ENCODE results near the gene ATG14.
"Not testable (repeated sequence)": the region's sequence is repeated elsewhere in the genome, so short reads cannot be mapped to it uniquely, and the experiment has no call there.

The ATG14 gene

DNA sequence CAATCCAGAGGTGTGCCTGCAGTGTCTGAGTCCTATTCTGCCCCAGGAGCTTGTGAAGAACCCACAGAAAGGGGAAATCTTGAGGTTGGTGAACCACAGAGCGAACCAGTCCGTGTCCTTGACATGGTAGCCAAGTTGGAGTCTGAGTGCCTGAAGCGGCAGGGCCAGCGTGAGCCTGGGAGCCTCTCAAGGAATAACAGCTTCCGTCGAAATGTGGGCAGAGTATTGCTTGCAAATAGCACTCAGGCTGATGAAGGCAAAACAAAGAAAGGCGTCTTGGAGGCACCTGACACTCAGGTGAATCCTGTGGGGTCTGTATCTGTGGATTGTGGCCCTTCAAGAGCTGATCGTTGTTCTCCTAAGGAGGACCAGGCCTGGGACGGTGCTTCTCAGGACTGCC is 60.5 kb downstream of the ATG14 start:
- no peak for DNase-seq (ENCODE audit: low read depth in 2 of 2)

DNA sequence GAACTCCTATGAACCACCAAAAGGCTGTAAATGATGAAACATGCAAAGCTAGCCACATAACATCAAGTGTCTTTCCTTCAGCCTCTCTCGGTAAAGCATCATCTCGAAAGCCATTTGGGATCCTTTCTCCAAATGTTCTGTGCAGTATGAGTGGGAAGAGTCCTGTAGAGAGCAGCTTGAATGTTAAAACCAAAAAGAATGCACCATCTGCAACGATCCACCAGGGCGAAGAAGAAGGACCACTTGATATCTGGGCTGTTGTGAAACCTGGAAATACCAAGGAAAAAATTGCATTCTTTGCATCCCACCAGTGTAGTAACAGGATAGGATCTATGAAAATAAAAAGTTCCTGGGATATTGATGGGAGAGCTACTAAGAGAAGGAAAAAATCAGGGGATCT is 61.2 kb downstream of the ATG14 start:
- no peak for DNase-seq (ENCODE audit: low read depth in 2 of 2)

DNA sequence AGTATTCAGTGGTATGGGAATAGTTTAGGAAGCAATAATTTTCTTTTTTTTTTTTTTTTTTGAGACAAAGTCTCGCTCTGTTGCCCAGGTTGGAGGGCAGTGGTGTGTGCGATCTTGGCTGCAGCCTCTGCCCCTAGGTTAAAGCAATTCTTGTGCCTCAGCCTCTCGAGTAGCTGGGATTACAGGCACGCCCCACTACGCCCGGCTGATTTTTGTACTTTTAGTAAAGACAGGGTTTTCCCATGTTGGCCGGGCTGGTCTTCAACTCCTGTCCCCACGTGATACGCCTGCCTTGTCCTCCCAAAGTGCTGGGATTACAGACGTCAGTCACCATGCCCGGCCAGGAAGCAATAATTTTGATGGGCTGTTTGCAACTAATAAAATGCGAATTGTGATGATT is 62.1 kb downstream of the ATG14 start:
- no peak for DNase-seq (ENCODE audit: low read depth in 2 of 2)

DNA sequence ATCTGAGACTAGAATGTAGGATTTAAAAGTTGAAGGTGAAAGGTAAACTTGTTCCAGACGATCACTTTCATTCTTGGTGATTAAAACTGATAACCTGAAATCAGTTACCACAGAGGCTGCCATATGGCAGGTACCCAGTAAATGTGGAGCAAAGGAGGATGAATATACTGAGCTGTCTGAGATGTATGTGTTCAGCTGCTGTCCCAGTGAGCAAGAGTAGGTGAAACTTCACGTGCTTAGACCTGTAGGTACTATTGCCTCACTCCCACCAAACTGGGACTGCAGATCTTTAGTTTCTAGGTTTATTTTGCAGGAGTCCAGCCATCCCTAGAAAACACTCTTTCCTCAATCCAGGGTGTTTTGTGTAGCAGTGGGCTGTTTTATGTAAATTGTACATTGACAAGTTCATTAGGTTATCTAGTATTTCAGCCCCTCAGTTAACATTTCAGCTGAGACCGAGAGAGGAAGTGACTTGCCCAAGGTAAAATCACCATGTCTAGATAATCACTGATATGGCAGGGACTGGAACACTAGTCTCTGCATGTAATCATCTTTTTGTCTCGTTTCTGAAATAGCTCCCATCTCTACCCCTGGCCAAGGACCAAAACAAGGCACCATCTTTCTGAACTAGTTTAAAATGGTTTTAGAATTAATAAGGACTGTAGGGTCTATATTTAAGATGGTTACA is 62.7 kb downstream of the ATG14 start:
- DNase-seq (ENCODE audit: low read depth in 2 of 2), result no peak

DNA sequence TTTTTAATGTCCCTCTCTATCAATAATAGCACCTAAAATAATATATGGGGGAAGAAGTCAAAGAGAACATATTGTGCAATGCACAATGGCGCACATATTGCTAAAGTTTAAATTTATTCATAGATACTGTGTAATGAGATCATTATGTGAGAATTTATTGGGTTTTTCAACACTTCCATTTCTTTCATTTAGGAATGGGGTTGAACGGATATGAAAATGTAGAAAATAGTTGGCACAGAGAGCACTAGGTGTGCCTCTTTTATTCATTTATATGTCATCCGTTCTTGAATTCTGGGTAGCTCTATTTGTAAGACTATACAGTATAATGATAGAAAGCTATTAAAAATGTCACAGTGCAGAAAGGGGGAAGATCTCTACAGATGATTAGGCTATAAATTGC is 63.9 kb downstream of the ATG14 start:
- no peak for DNase-seq (ENCODE audit: low read depth in 2 of 2)

DNA sequence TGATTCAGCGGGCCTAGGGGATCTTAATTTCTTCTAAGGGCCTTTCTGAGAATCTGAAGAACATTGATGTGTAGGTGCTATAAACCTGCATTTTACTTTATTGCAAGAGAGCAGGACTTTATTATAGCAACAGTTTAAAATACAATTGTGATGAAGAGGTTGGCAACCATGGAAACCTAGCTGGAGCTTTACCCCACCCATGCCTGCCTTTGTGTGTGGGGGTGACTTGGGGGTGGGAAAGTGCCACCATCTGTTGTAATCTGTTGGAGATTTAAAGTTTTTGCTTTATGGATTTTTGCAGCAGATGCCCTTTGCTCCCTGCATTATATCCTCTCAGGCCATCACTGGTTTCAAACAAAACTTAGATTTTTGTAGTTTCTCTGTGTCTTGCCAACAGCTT is 64.6 kb downstream of the ATG14 start:
- DNase-seq (ENCODE audit: low read depth in 2 of 2), result no peak

DNA sequence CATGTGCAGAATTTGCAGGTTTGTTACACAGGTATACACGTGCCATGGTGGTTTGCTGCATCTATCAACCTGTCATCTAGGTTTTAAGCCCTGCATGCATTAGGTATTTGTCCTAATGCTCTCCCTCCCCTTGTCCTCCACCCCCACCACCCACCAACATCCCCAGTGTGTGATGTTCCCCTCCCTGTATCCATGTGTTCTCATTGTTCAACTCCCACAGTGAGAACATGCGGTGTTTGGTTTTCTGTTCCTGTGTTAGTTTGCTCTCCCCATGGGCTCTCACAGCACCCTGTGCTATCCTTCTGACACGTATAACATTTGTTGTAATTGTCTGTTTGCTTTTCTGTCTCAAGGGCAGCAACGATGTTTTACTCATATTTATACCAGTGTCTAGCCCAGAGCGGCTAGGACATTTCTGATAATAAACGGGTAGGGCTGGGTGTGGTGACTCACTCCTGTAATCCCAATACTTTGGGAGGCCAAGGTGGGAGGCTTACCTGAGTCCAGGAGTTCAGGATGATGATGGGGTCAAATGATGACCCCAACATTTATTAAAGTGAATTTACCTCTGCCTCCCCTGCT is 67.0 kb downstream of the ATG14 start:
- not testable (repeated sequence) for DNase-seq (ENCODE audit: low read depth in 2 of 2)

DNA sequence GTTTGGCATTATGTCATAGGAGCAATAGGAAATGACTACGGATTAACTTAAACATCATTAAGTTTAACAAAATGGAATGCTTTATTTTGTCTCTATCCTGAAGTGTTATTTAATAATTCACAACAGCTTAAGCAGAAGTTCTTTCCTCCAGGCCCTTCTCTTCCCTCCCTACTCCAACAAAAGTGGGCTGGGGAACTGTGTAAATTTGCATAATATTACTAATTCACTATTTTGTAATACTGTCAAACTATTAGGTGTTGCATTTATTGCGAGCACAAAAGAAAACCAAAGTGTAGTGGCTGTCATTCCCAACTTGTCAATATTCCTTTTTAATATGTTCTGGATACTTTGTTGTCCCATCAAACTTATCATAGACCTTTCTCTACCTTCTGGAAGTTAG is 69.8 kb downstream of the ATG14 start:
- no peak for DNase-seq (ENCODE audit: low read depth in 2 of 2)

DNA sequence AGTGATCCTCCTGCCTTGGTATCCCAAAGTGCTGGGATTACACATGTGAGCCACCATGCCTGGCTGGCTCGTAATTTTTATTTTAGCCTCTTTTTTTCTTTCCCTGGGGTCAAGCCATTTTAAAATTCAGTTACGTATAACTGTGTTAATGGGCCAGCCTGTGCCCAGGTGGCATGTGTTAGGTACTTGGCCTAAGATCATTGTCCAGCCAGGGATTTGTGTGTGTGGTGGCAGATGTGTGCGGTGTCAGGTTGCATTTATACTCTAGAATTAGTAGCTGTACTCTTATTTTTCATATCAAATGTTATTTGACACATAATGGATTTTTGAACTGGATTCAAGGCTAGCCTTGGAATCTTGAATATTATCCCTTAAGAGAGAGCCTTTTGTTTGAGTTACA is 71.1 kb downstream of the ATG14 start:
- DNase-seq (ENCODE audit: low read depth in 2 of 2), result no peak

DNA sequence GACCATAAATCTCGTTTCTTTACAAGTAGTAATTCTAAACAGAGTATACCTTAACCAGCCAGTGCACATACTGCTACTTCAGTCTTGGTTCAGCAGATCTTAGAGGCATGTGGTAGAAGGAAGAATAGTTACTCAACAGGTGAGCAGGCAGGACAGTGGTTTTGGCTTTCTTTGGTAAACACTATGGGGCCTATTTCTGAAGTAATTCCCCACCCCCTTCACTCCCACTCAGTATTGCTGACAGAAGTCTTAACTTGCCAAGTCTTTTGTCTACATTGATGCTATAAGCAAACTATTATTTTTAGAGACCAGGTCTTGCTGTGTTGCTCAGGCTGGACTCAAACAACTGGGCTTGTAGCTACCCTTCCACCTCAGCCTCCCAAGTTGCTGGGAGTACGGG is 71.9 kb downstream of the ATG14 start:
- DNase-seq (ENCODE audit: low read depth in 2 of 2), result no peak

DNA sequence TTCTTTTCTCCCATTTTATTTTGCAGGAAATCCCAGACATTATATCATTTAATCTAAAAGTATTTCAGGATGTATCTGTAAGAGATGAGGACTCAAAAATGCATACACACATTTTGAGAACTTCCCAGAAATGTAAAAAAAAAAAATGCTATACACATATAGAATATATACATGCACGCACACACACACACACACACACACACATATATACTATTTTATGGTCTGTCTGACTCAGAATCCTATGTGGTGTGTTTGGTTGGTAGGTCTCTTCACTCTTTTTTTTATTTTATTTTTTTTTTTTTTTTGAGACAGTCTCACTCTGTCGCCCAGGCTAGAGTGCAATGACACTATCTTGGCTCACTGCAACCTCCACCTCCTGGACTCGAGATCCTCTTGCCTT is 74.9 kb downstream of the ATG14 start:
- no peak for DNase-seq (ENCODE audit: low read depth in 2 of 2)

DNA sequence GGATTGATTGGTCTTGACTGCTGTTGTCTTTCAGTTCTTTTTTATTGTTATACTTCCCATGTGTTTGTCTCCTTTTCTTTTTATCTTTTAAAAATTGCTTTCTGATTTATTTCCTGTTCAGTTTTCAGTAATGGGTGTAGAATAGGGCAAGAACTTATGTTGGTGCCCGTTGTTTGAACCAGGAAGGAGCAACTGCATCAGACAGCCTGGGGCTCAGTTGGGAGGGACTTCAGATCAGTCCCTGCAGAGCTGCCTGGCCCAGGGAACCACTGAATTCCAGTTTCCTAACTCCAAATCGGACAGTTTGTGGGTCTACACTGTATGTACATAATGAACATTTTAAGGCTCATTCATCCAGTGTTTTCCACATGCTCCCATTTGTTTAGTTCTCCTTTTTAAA is 75.5 kb downstream of the ATG14 start:
- DNase-seq (ENCODE audit: low read depth in 2 of 2), result no peak

DNA sequence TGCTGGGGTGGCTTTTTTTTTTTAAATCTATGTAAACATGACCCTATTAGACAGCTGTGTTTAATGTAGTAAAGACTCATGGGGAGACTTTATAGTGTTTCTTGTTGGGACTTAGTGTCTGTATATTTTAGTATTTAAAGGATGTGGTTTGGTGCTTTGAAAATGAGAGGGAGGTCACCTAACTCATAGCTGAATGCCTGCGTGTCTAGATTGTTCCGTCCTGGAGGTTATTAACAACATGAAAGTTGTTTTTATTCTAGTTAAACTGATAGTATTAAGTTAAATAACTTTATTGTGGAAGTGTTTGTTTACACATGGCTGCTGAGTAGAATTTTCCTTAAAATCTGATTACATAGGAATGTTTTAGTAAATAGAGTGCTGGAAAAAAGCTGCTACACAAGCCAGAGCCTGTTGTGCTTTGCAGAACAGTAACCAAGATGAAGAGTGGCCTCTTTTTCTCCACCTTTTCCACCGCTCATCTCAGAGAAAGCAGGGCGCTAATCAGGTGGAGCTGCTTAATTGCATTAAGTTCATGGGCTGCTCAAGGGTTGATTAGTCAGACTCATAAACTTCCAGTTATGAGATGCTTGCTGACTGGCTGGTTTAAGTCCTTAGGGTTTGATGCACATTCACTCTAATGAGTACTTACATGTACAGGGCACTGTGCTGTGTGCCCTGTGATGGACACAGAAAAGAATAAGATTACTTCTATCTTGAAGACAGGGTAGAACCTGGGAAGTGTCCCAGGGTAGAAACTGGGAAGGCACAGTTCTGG is 77.7 kb downstream of the ATG14 start:
- no peak for DNase-seq (ENCODE audit: low read depth in 2 of 2)

DNA sequence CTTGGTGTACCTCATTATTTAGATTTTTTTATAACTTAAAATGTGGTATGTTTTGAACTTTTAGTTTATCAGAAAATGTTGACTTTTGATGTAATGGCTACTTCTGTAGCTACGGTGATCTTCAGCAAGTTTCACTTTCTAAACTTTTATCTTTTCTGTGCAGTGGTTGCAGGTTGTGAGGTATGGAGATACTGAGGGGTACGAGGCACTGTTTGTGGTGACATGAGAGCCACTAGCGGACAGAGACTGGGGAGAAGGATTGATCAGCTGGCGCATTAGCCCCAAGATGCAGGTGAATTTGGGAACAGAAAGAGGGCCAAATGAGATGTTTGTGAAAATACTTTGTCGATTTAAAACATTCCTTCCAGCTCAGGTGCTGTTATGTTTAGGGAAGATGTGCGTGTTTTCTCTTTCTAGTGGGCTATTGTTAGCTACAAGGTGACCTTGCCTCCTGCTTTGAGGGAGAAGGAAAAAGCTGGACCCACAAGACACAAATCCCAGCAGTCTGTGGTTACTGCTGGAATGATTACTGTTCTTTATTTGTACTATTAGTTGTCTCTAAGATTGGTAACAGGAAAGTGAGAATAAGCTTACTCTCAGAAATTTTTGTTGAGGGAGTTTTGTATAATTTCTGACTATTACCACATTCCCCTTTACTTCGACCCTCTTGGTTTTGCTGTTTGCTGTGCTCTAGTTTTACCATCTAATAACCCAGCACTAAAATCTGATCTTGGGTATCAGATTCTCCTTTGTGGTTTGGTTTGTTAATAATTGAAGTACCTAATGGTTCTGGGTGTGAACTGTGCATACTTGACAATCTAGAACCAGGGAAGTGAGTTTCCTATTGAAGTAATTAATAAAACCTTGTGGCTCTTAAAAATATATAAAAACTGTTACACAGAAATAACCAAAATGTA is 78.7 kb downstream of the ATG14 start:
- no peak for DNase-seq (ENCODE audit: low read depth in 2 of 2)

DNA sequence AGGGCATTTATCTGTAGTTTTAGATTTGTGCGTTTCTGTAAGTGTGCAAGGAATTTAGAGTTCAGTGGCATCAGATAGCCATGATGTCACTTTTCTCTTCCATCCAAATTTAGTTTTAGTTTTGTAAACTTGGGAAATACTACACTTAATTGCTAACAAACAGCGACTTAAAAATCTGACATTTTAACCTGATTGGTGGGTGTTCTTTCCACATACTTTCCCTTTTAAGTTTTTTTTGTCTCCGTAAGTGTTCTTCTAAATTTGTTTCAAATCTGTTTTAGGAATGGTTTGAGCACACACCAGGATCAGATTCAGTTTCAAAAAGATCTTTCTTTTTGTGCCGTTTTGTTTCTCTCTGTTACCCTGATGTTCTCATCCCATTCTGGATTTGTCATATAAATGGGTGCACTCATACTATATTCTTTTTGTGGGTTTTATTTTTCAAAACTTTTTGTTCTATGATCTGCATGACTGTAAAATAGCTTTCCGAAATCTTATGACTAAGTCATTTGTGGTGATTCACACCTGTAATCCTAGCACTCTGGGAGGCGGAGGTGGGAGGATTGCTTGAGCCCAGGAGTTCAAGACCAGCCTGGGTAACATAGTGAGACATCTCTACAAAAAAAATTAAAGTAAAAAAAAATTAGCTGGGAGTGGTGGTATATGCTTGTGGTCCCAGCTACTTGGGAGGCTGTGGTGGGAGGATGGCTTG is 81.5 kb downstream of the ATG14 start:
- DNase-seq (ENCODE audit: low read depth in 2 of 2), result peak in 1 of 2 donors; percentile 26

DNA sequence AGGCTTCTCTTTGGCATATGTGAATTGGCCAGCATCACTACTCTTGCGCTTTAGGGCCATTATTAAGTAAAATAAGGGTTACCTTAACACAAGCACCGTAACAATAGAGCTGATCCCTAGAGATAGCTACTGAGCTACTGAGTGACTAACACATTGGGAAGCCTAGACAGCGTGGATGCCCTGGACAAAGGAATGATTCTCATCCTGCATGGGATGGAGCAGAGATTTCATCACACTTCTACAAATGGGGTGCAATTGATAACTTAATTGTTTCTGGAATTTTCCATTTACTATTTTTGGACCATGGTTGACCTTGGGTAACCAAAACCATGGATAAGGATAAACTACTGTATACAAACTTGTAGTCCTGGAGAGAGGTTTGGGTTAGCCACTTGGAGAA is 83.3 kb downstream of the ATG14 start:
- no peak for DNase-seq (ENCODE audit: low read depth in 2 of 2)

DNA sequence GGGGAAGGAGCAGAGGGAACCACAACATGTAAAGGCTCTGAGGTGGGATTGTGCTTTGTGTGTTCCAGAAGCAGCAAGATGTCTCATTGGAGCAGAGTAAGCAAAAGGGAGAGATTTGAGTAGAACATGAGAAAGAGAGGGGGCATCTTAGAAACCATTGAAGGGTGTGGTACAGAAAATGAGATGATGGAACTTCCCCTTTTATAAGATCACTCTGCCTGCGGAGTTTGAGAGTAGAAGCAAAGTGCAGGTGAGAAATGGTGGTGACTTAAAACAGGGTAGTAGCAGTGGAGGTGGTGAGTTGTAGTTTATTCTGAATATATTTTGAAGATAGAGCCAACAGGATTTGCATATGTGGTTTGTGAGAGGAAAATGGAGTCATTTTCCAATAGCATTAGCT is 84.5 kb downstream of the ATG14 start:
- DNase-seq (ENCODE audit: low read depth in 2 of 2), result no peak

DNA sequence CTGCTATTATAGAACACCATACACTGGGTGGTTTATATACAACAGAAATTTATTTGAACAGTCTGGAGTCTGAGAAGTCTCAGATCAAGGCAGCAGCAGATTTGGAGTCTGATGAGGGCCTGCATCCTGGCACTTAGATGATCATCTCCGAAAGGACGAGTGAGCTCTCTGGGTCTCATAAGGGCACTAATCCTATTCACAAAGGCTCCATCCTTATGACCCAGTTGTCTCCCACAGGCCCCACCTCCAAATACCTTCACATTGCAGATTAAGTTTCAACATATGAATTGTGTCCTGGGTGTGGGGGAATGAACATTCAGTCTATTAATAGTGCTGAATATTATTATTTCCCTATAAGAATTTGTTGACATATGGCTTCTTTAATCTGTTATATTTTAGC is 86.8 kb downstream of the ATG14 start:
- DNase-seq (ENCODE audit: low read depth in 2 of 2), result no peak

DNA sequence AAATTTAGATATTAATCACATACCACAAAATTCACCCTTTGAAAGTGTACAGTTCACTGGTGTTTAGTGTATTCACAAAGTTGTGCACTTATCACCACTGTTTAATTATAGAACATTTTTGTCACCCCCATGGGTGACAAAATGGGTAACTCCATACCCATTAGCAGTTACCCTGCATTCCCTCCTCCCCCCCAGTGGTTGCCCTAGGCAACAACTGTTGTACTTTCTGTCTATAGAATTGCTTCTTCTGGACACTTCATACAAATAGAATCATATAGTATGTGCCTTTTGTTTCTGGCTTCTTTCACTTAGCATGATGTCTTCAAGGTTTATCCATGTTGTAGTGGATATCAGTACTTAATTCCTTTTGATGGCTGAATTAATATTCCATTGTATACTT is 87.7 kb downstream of the ATG14 start:
- no peak for DNase-seq (ENCODE audit: low read depth in 2 of 2)

DNA sequence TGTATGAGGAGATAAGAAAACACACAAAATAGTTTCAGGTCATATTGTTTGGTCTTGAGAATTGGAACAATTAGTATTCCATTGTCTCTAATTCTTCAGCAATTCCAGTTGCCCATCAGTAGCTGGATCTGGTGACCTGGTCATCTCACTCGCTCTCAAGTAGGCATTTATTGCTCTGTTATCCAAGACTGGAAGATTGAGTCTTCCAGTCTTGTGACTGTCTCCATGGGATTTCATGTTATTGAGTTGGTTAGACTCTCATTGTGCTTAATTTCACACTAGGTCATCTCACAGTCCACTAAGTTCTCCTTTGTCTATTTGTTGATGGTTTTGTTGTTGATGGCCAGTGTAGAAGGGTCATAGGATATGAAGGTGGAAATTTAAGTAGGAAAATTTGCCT is 92.9 kb downstream of the ATG14 start:
- no peak for DNase-seq (ENCODE audit: low read depth in 2 of 2)

DNA sequence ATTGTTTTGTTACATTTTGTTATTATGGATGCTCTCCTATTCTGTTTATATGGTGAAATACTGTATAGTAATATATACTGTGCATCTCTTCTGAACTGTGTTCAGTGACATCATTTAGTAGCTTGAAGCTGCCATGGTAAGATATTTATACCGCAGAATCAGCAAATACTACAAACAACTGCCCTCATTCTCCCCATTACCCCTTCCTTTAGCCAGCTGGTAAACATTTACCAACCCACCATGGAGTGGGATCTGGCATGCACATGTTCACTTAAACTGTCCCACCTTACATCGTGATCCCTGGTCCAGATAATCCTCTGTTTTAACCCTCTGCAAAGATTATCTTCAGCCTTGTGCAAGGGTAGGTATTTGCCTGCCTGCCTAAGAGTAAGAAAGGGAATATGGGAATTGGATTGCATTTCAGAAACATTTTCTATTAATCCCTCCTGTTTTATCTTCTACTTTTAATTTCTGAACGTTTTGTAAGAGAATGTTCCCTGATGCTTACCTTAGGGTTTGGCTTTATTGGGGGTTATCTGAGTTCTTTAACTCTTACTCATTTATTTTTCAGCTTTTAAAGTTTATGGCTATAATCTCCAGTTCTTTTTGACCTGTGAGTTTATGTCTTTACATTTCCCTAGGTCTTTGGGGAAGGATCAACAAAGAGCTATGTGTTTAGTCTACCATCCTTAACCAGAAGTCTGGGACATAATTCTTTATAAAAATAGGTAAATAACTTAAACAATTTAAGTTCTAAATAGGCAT is 93.9 kb downstream of the ATG14 start:
- no peak for DNase-seq (ENCODE audit: low read depth in 2 of 2)
